Stimulated activated CD8-positive, alpha-beta memory T cell treated with anti-CD3 and anti-CD28 coated beads, Interleukin-4, amount 100 ng/mL, for 4 hours (primary cell): ENCODE results near the gene DIP2C.

ENCODE experiments used
- DNase-seq, 2 donors: peaks; one replicate each; pipeline ENCODE4 v3.0.0-alpha.2; 2020; ENCODE audit warnings: low read depth in 2 of 2, low spot score in 1 of 2

DIP2C gene

GRCh38 chr10:226018-226417 lies 463.4 kb downstream of the DIP2C start:
- DNase-seq, result no peak

- no peak for DNase-seq
Measured at GRCh38 chr10:224571-224970, 464.9 kb downstream of the DIP2C start.
